Caco-2 (cell line): ENCODE measurements around the gene PSORS1C2. TPM values are rescaled to one million over a fixed set of nuclear protein-coding genes. Genes with fewer than 3 reads are reported as not detected.

ENCODE experiments used
- BruUV-seq: library from RNA; stranded (reverse); fragments of 400-500 nt; replicated peaks from 2 replicates; lab custom pipeline; 2021; lab: Mats Ljungman, UMichigan
- CTCF ChIA-PET: fragments of 300-600 bp; sonication (Branson Sonifier 250); formaldehyde crosslinking; loops from one replicate; lab custom pipeline; 2022; ENCODE audit warnings: antibody characterized with exemption; lab: Charles Lee
- POLR2A ChIA-PET: fragments of 300-600 bp; sonication (Branson Sonifier 250); formaldehyde crosslinking; loops from one replicate; lab custom pipeline; 2022; ENCODE audit warnings: antibody characterized with exemption; lab: Charles Lee
- DNase-seq, 2 experiments: peaks; one replicate each; pipeline versions ENCODE4 v3.0.0 to v3.0.0-alpha.2; 2020 to 2022
- H3K27me3 ChIP-seq: replicated peaks from 2 replicates; pipeline ENCODE4 v1.6.0; 2011; ENCODE audit warnings: low read length; ENCODE audit not compliant: control insufficient read depth, insufficient read depth
- H3K36me3 ChIP-seq: 2 replicates; pipeline ENCODE4 v1.5.1; 2011; ENCODE audit warnings: low read length; ENCODE audit not compliant: control insufficient read depth, insufficient read depth
- H3K4me1 ChIP-seq: fragments of 250-450 bp; sonication (Bioruptor Pico); 2 replicates; pipeline ENCODE4 v1.5.1; 2020; ENCODE audit warnings: mild to moderate bottlenecking
- H3K4me3 ChIP-seq: 2 replicates; pipeline ENCODE4 v1.5.1; 2011; ENCODE audit warnings: low read depth, mild to moderate bottlenecking, control low read depth, low read length
- H3K9me3 ChIP-seq: fragments of 250-450 bp; sonication (Bioruptor Pico); 2 replicates; pipeline ENCODE4 v1.5.1; 2020; ENCODE audit warnings: mild to moderate bottlenecking, moderate library complexity
- H3K27ac Mint-ChIP-seq: one replicate; pipeline ENCODE4 v1.8.0; 2022; ENCODE audit warnings: mixed read lengths; ENCODE audit not compliant: unreplicated experiment
- H3K27me3 Mint-ChIP-seq: one replicate; pipeline ENCODE4 v1.8.0; 2022; ENCODE audit warnings: mixed read lengths; ENCODE audit not compliant: insufficient read depth, unreplicated experiment
- H3K36me3 Mint-ChIP-seq: one replicate; pipeline ENCODE4 v1.8.0; 2022; ENCODE audit warnings: mild to moderate bottlenecking, mixed read lengths; ENCODE audit not compliant: insufficient read depth, unreplicated experiment
- H3K4me1 Mint-ChIP-seq: one replicate; pipeline ENCODE4 v1.8.0; 2022; ENCODE audit warnings: low read depth, mixed read lengths; ENCODE audit not compliant: unreplicated experiment
- H3K4me3 Mint-ChIP-seq: one replicate; pipeline ENCODE4 v1.8.0; 2022; ENCODE audit warnings: mild to moderate bottlenecking, moderate library complexity, mixed read lengths; ENCODE audit not compliant: unreplicated experiment
- H3K9me3 Mint-ChIP-seq: one replicate; pipeline ENCODE4 v1.8.0; 2022; ENCODE audit warnings: mixed read lengths; ENCODE audit not compliant: unreplicated experiment
- CTCF ChIP-seq, 2 experiments: fragments of 200-600 bp in 1 of 2; IDR thresholded peaks; 1 replicate in 1 of 2; 2 replicates in 1 of 2; pipeline versions ENCODE4 v1.5.1 to v1.8.0; 2011 to 2022; ENCODE audit warnings: antibody characterized with exemption in 1 of 2, control low read depth in 1 of 2, inconsistent platforms in 1 of 2, low read depth in 1 of 2, low read length in 1 of 2, mild to moderate bottlenecking in 1 of 2, moderate library complexity in 1 of 2; ENCODE audit not compliant: insufficient read depth in 1 of 2, severe bottlenecking in 1 of 2, unreplicated experiment in 1 of 2
- intact Hi-C: fragments of 100-400 bp; cut with micrococcal nuclease; formaldehyde crosslinking; loops from one replicate; pipeline ENCODE4 v1.10.0; 2022; ENCODE audit not compliant: unreplicated experiment
- total RNA-seq: library from RNA; stranded (reverse); gene quantifications from 2 replicates; pipeline ENCODE4 v1.2.3, GENCODE V29; 2022

The PSORS1C2 gene
- total RNA-seq, 1 experiment from 2014 or later = not detected

GRCh38 chr6:31125162-31125561, 13.7 kb downstream of the PSORS1C2 start:
- Histone ChIP-seq H3K4me3 (no peak overlapping the region), H3K4me1 (no peaks in the 10 kb centered on the region), H3K27me3 (no peaks in the 10 kb centered on the region), H3K9me3 (no peaks in the 10 kb centered on the region), H3K36me3 (no peaks in the 10 kb centered on the region)
- no peaks in the 10 kb centered on the region for H3K9me3 Mint-ChIP-seq
- no peak overlapping the region for H3K4me3 Mint-ChIP-seq
- no peak overlapping the region for H3K27ac Mint-ChIP-seq
- DNase-seq = no peak
- no peak for TF ChIP-seq CTCF (IDR thresholded peaks at IDR 0.05; ENCODE audit: insufficient read depth in 1 of 2, low read depth in 1 of 2, low read length in 1 of 2, severe bottlenecking in 1 of 2, unreplicated experiment in 1 of 2)
- H3K36me3 Mint-ChIP-seq = peaks cover 5% of the 10 kb centered on the region
- BruUV-seq = no TSS peak
- intact Hi-C loops = no loop called here
- POLR2A ChIA-PET = no interaction called here
- H3K4me1 Mint-ChIP-seq = peaks cover 17% of the 10 kb centered on the region
- CTCF ChIA-PET = no interaction called here
- H3K27me3 Mint-ChIP-seq = peaks cover 6% of the 10 kb centered on the region

GRCh38 chr6:31122791-31123706, 15.8 kb downstream of the PSORS1C2 start:
- H3K27ac Mint-ChIP-seq = no peak overlapping the region

More at GRCh38 chr6:31122791-31123706, 15.8 kb downstream of the PSORS1C2 start:
- H3K4me3 Mint-ChIP-seq = no peak overlapping the region
- H3K27me3 Mint-ChIP-seq = no peaks in the 10 kb centered on the region
- TF ChIP-seq CTCF (IDR thresholded peaks at IDR 0.05; ENCODE audit: insufficient read depth in 1 of 2, low read depth in 1 of 2, low read length in 1 of 2, severe bottlenecking in 1 of 2, unreplicated experiment in 1 of 2) = no peak
- Histone ChIP-seq H3K9me3 (no peaks in the 10 kb centered on the region), H3K36me3 (no peaks in the 10 kb centered on the region), H3K27me3 (no peaks in the 10 kb centered on the region), H3K4me1 (no peaks in the 10 kb centered on the region), H3K4me3 (no peak overlapping the region)
- ChIA-PET CTCF (interaction anchor here (1.0 kb wide), 1 partner anchor 29 kb away, joined by 3 read pairs; no protein-coding TSS in a partner anchor), POLR2A (no interaction called here)
- H3K4me1 Mint-ChIP-seq = peaks cover 17% of the 10 kb centered on the region
- H3K36me3 Mint-ChIP-seq = peaks cover 4% of the 10 kb centered on the region
- DNase-seq = no peak
- H3K9me3 Mint-ChIP-seq = no peaks in the 10 kb centered on the region
- BruUV-seq = no TSS peak
- intact Hi-C loops = no loop called here
